Measurements from ENCODE around the gene GALNT12.
A peak's percentile ranks its signal among the peaks of the same experiment; 100 is the strongest.

GALNT12 gene

GRCh38 chr9:98808411-98808815 lies 943 bp downstream of the GALNT12 start:
- Histone ChIP-seq H3K4me1 (ENCODE audit: control insufficient read depth, insufficient read depth, low read length) (no peaks in the 10 kb centered on the region), H3K27ac (ENCODE audit: extremely low read depth, low read depth, low read length) (no peak overlapping the region), H3K36me3 (ENCODE audit: control insufficient read depth in 2 of 2, insufficient read depth in 1 of 2, low read length in 2 of 2) (no peaks in the 10 kb centered on the region), H3K9me3 (ENCODE audit: control insufficient read depth, insufficient read depth, low read depth, low read length) (no peaks in the 10 kb centered on the region), H3K4me3 (ENCODE audit: low read depth, low read length) (no peak overlapping the region; the same call in 1 of the 2 replicates)
- ChIA-PET POLR2A (interaction anchor here (2.3 kb wide), 1 partner anchor 17 kb away, joined by 5 read pairs; no protein-coding TSS in a partner anchor), CTCF (interaction anchor here (0.7 to 3.4 kb wide), 8 partner anchors 11 to 423 kb away, joined by 3 to 19 read pairs (median 4); no protein-coding TSS in a partner anchor)
- TF ChIP-seq ZNF140 (tag by site-specific recombination; IDR thresholded peaks at IDR 0.05), result no peak
- no peak for TF ChIP-seq ZNF148 (tag by site-specific recombination; IDR thresholded peaks at IDR 0.05; ENCODE audit: borderline replicate concordance)
- TF ChIP-seq ZNF473 (tag by site-specific recombination; IDR thresholded peaks at IDR 0.05), result no peak
- 0 out of 2 replicates have a peak, but pooled peaks have one; percentile 16 for TF ChIP-seq SP7 (tag by site-specific recombination; IDR thresholded peaks at IDR 0.05)
- TF ChIP-seq KLF1 (tag by site-specific recombination; IDR thresholded peaks at IDR 0.05), result peak; percentile 59
- TF ChIP-seq CTCF (tag by site-specific recombination; IDR thresholded peaks at IDR 0.05), result no peak
- TF ChIP-seq PATZ1 (tag by site-specific recombination; IDR thresholded peaks at IDR 0.05), result no peak; the same call in 1 of the 2 replicates
- no peak for TF ChIP-seq ZNF133 (tag by site-specific recombination; IDR thresholded peaks at IDR 0.05)
- TF ChIP-seq ZNF248 (tag by site-specific recombination; IDR thresholded peaks at IDR 0.05), result no peak
- TF ChIP-seq PRDM4 (tag by site-specific recombination; IDR thresholded peaks at IDR 0.05), result 0 out of 2 replicates have a peak, but pooled peaks have one; percentile 15
- TF ChIP-seq KLF9 (tag by site-specific recombination; IDR thresholded peaks at IDR 0.05; ENCODE audit: low read depth), result no peak
- TF ChIP-seq AEBP2 (tag by site-specific recombination; IDR thresholded peaks at IDR 0.05; ENCODE audit: borderline replicate concordance), result no peak
- TF ChIP-seq ZNF555 (tag by site-specific recombination; conservative IDR thresholded peaks at IDR 0.05), result no peak
- peak; percentile 28; the same call in 1 of the 2 replicates for TF ChIP-seq GLIS2 (tag by site-specific recombination; IDR thresholded peaks at IDR 0.05)
- no peak for TF ChIP-seq YY2 (tag by site-specific recombination; IDR thresholded peaks at IDR 0.05)
- no peak for TF ChIP-seq ZNF362 (tag by site-specific recombination; IDR thresholded peaks at IDR 0.05)
- TF ChIP-seq ZNF660 (tag by site-specific recombination; IDR thresholded peaks at IDR 0.05), result no peak
- TF ChIP-seq ZSCAN5A (tag by site-specific recombination; IDR thresholded peaks at IDR 0.05), result no peak
- no peak for TF ChIP-seq ZNF221 (tag by site-specific recombination; IDR thresholded peaks at IDR 0.05; ENCODE audit: borderline replicate concordance)
- no peak for TF ChIP-seq ZNF48 (tag by site-specific recombination; IDR thresholded peaks at IDR 0.05)
- peak; percentile 57; the same call in 1 of the 2 replicates for TF ChIP-seq ZNF600 (tag by site-specific recombination; IDR thresholded peaks at IDR 0.05)

Data from HEK293 (cell line).